Measurements from ENCODE around the gene NFATC1. TPM values are rescaled to one million over a fixed set of nuclear protein-coding genes. Genes with fewer than 3 reads are reported as not detected.

The NFATC1 gene
- polyA plus RNA-seq, 1 experiment, result 0.73 TPM

DNA sequence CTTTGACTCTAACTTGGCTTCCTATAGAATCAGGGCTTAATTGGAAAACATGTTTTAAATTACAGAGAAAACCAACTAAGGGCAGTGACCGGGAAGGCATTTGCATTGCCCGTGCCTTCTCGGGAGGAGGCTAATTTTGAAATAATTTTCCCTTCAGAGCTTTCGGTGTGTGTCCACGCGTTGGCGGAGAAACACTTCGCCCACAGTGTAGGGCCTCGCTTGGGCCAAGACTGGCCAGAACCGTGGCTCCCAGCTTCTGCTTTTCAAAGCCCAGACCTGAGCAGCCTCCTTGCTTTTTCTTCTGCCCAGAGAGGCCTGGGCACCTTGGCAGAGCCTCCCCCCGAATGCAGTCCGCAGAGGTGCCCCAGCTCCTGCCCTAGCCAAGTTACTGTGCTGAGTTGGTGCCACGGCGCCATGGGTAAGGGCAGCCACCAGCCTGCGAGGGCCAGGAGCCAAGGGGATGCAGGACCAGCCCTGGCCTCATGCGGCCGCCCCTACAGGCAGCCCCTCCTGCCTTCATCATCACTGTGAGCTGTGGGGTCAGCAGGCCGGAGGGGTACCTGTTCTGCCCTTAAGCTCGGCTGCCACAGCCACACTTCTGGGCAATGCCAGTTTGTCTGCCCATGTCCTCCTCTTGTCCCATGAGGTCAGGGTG lies 57.4 kb downstream of the NFATC1 start:
- Histone ChIP-seq H3K27me3 (ENCODE audit: control insufficient read depth, insufficient read depth, low read length) (no peaks in the 10 kb centered on the region), H3K27ac (ENCODE audit: low read depth, low read length) (no peak overlapping the region), H3K9me3 (ENCODE audit: control insufficient read depth, insufficient read depth, low read length) (peaks cover 13% of the 10 kb centered on the region; the same call in 1 of the 2 replicates), H3K4me3 (ENCODE audit: low read depth, low read length) (no peak overlapping the region)
- POLR2A ChIA-PET, result interaction anchor here (0.8 kb wide), 1 partner anchor 32 kb away, joined by 3 read pairs; no protein-coding TSS in a partner anchor
- no peak for DNase-seq (ENCODE audit: low read depth, low spot score)
- TF ChIP-seq, protein P1, sequence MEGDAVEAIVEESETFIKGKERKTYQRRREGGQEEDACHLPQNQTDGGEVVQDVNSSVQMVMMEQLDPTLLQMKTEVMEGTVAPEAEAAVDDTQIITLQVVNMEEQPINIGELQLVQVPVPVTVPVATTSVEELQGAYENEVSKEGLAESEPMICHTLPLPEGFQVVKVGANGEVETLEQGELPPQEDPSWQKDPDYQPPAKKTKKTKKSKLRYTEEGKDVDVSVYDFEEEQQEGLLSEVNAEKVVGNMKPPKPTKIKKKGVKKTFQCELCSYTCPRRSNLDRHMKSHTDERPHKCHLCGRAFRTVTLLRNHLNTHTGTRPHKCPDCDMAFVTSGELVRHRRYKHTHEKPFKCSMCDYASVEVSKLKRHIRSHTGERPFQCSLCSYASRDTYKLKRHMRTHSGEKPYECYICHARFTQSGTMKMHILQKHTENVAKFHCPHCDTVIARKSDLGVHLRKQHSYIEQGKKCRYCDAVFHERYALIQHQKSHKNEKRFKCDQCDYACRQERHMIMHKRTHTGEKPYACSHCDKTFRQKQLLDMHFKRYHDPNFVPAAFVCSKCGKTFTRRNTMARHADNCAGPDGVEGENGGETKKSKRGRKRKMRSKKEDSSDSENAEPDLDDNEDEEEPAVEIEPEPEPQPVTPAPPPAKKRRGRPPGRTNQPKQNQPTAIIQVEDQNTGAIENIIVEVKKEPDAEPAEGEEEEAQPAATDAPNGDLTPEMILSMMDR (IDR thresholded peaks at IDR 0.05; ENCODE audit: low read depth, low read length), result no peak
- CTCF ChIA-PET, result no interaction called here

DNA sequence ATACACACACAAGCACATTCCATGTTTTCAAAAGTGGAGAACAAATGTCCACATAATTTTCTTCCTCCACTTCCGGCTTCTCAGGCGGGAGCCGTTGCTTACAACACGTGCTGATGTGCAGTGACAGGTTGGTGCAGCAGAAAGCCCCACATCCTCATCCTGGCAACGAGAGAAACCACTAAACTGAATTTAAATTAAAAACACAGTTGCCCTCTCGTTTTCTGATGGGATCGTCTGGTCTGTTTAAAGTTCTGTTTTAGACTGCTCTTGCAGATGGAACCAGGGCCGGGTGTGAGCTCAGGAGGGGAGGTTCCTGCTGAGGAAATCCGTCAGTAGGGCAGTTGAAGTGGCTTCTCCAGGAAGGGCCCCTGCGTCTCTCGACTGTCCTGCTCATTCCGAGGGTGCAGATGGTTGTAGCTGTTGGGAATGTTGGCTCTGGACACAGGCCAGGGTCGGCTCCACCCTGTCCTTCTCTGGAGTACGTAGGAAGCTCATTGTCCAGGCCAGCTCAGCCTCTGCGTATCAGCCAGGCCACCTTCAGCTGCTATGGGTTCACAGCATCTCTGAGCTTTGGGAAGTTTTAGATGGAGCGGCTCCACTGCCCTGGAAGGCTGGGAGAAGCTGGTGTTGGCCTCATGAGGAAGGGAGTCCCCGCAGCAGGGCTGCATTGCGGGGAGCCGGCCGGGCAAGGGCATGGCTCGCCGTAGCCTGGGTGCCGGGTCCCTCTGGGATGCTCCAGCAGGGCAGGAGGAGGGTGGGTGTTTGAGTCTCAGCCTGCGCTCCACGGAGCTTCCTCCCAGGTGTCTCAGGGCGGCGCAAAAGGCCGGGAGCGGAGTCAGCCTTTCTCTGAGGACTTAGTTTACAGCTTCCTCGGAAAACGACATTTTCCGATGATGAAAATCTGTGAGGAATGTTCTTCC lies 58.3 kb downstream of the NFATC1 start:
- H3K4me3 ChIP-seq (ENCODE audit: low read depth, low read length), result no peak overlapping the region
- TF ChIP-seq, protein P1 (IDR thresholded peaks at IDR 0.05; ENCODE audit: low read depth, low read length), result no peak
- no peak overlapping the region for H3K27ac ChIP-seq (ENCODE audit: low read depth, low read length)
- ChIA-PET POLR2A (interaction anchor here (0.8 kb wide), 1 partner anchor 31 kb away, joined by 3 read pairs; no protein-coding TSS in a partner anchor), CTCF (no interaction called here)
- H3K27me3 ChIP-seq (ENCODE audit: control insufficient read depth, insufficient read depth, low read length), result no peaks in the 10 kb centered on the region
- no peak for DNase-seq (ENCODE audit: low read depth, low spot score)
- H3K9me3 ChIP-seq (ENCODE audit: control insufficient read depth, insufficient read depth, low read length), result peaks cover 13% of the 10 kb centered on the region; the same call in 1 of the 2 replicates

DNA sequence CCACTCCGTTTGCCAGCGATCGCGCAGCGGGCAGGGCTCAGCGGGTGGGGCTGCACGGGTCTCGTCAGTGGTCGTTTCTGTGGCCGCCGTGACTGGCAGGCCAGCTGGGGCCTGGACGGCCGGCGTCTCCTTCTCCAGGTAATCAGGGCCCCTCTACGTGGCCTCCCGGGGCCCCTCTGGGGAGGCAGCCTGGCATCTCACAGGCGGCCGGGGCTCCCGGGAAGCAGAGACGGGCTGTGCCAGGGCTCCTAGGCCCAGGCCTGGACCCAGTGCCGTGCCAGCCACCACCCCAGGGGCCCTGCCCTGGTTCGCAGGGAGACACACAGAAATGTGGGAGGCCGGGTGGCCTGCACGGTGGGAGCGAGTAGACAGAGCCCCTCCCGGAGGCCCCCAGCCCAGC lies 59.5 kb downstream of the NFATC1 start:
- POLR2A ChIA-PET, result no interaction called here
- peaks cover 13% of the 10 kb centered on the region; the same call in 1 of the 2 replicates for H3K9me3 ChIP-seq (ENCODE audit: control insufficient read depth, insufficient read depth, low read length)
- CTCF ChIA-PET, result no interaction called here
- H3K27me3 ChIP-seq (ENCODE audit: control insufficient read depth, insufficient read depth, low read length), result no peaks in the 10 kb centered on the region
- no peak for DNase-seq (ENCODE audit: low read depth, low spot score)
- no peak overlapping the region for H3K27ac ChIP-seq (ENCODE audit: low read depth, low read length)
- no peak overlapping the region for H3K4me3 ChIP-seq (ENCODE audit: low read depth, low read length)
- TF ChIP-seq, protein P1 (IDR thresholded peaks at IDR 0.05; ENCODE audit: low read depth, low read length), result no peak

DNA sequence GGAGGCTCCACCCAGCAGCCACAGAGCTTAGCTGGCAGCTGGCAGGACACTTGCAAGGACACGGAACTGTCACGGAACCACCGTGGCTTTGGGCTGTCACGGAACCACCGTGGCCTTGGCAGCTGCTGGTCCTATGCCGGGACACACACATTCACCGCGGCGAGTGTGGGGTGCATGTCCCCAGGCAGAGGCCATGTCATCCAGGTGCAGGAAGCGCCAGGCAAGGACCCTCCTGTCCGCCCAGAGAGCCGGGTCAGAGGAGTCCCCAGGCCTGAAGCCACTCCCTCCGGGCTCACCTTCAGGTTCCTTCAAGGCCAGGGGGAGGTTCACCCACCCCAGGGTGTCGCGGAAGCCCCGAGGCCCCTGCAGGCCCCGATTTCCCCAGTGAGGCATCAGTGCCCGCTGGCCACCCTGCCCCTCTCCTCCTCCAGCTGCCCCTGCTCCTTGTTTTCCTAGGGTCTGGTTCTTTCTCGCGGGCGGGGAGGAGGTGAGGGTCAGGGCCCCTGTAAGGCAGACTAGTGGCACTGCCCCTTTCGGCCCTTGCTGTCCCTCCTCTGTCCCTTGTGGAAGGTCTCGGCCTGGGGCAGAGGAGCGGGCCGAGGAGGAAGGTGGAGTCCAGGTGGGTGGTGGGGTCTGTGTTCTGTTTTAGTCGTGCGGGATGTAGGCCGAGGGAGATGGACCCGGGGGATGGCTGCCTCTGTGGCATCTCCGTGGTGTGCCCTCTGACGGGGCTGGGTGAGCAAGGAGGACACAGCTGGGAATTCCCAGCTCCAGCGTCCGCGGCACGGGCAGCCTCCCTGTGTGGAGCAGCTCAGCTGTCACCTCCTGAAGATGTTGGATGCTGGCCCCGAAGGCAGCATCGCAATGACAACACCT lies 60.6 kb downstream of the NFATC1 start:
- CTCF ChIA-PET, result interaction anchor here (0.7 kb wide), 1 partner anchor 40 kb away, joined by 5 read pairs; no protein-coding TSS in a partner anchor
- peaks cover 13% of the 10 kb centered on the region; the same call in 1 of the 2 replicates for H3K9me3 ChIP-seq (ENCODE audit: control insufficient read depth, insufficient read depth, low read length)
- H3K4me3 ChIP-seq (ENCODE audit: low read depth, low read length), result no peak overlapping the region
- no peaks in the 10 kb centered on the region for H3K27me3 ChIP-seq (ENCODE audit: control insufficient read depth, insufficient read depth, low read length)
- no peak for DNase-seq (ENCODE audit: low read depth, low spot score)
- no peak overlapping the region for H3K27ac ChIP-seq (ENCODE audit: low read depth, low read length)
- TF ChIP-seq, protein P1 (IDR thresholded peaks at IDR 0.05; ENCODE audit: low read depth, low read length), result no peak
- POLR2A ChIA-PET, result no interaction called here
